Activated CD8-positive, alpha-beta memory T cell treated with anti-CD3 and anti-CD28 coated beads, Interleukin-2, amount 50 U/mL, for 24 hours (primary cell): Measurements from ENCODE around the gene SSR3.
A peak's percentile ranks its signal among the peaks of the same experiment; 100 is the strongest.
"Not testable (repeated sequence)": the region's sequence is repeated elsewhere in the genome, so short reads cannot be mapped to it uniquely, and the experiment has no call there.

Experiments
- DNase-seq: peaks from one replicate; pipeline ENCODE4 v3.0.0-alpha.2; 2020; ENCODE audit errors: extremely low read depth

SSR3 gene

GRCh38 chr3:156554842-156555687 lies at the start of gene SSR3:
TSS of gene SSR3 (minus strand) at chr3:156555117. CDS start at chr3:156555089, 28 bp downstream.
- DNase-seq: peak; percentile 99

- DNase-seq: no peak
Observed at GRCh38 chr3:156604064-156604641, 49.2 kb upstream of the SSR3 start.

- no peak for DNase-seq
Observed at GRCh38 chr3:156603379-156604017, 48.6 kb upstream of the SSR3 start.

- DNase-seq: no peak
Observed at GRCh38 chr3:156602424-156602823, 47.5 kb upstream of the SSR3 start.

- no peak for DNase-seq
Observed at GRCh38 chr3:156601497-156601896, 46.6 kb upstream of the SSR3 start.

GRCh38 chr3:156600834-156601233 lies 45.9 kb upstream of the SSR3 start:
- no peak for DNase-seq

- no peak for DNase-seq
Observed at GRCh38 chr3:156599089-156599874, 44.4 kb upstream of the SSR3 start.

GRCh38 chr3:156598413-156598812 lies 43.5 kb upstream of the SSR3 start:
- DNase-seq: no peak

GRCh38 chr3:156594219-156594683 lies 39.3 kb upstream of the SSR3 start:
- DNase-seq: no peak

GRCh38 chr3:156593814-156594213 lies 38.9 kb upstream of the SSR3 start:
- DNase-seq: no peak

GRCh38 chr3:156589806-156590205 lies 34.9 kb upstream of the SSR3 start:
- DNase-seq: not testable (repeated sequence)

- DNase-seq: no peak
Observed at GRCh38 chr3:156587760-156588069, 32.8 kb upstream of the SSR3 start.

- DNase-seq: no peak
Observed at GRCh38 chr3:156586905-156587759, 32.2 kb upstream of the SSR3 start.

- DNase-seq: no peak
Observed at GRCh38 chr3:156583469-156583868, 28.6 kb upstream of the SSR3 start.

- DNase-seq: no peak
Observed at GRCh38 chr3:156582532-156583183, 27.7 kb upstream of the SSR3 start.

- no peak for DNase-seq
Observed at GRCh38 chr3:156581954-156582353, 27.0 kb upstream of the SSR3 start.

GRCh38 chr3:156581033-156581432 lies 26.1 kb upstream of the SSR3 start:
- DNase-seq: no peak

- DNase-seq: no peak
Observed at GRCh38 chr3:156579427-156579851, 24.5 kb upstream of the SSR3 start.

GRCh38 chr3:156577736-156578135 lies 22.8 kb upstream of the SSR3 start:
- DNase-seq: no peak

- no peak for DNase-seq
Observed at GRCh38 chr3:156576651-156577348, 21.9 kb upstream of the SSR3 start.
